Neural progenitor cell (in vitro differentiated cells): Measurements from ENCODE around the gene MELK. TPM values are rescaled to one million over a fixed set of nuclear protein-coding genes. Genes with fewer than 3 reads are reported as not detected.

Experiments used
- DNase-seq: peaks from one replicate; pipeline ENCODE4 v3.0.0-alpha.2; 2016; ENCODE audit warnings: low spot score
- H2AFZ ChIP-seq: fragments of 200-600 bp; sonication (generic); replicated peaks from 2 replicates; pipeline ENCODE4 v1.6.1; 2016; ENCODE audit warnings: antibody characterized with exemption
- H3F3A ChIP-seq: fragments of 200-600 bp; sonication (generic); 2 replicates; pipeline ENCODE4 v1.6.1; 2016; ENCODE audit warnings: antibody characterized with exemption, low read depth
- H3K27ac ChIP-seq: fragments of 200-600 bp; sonication (generic); 2 replicates; pipeline ENCODE4 v1.5.1; 2016; ENCODE audit warnings: mild to moderate bottlenecking
- H3K27me3 ChIP-seq: fragments of 200-600 bp; sonication (generic); 2 replicates; pipeline ENCODE4 v1.6.1; 2016; ENCODE audit warnings: mild to moderate bottlenecking, moderate library complexity
- H3K36me3 ChIP-seq: fragments of 200-600 bp; sonication (generic); 2 replicates; pipeline ENCODE4 v1.5.1; 2016
- H3K4me1 ChIP-seq: fragments of 200-600 bp; sonication (generic); 2 replicates; pipeline ENCODE4 v1.6.1; 2016; ENCODE audit warnings: mixed run types
- H3K4me2 ChIP-seq: fragments of 200-600 bp; sonication (generic); 2 replicates; pipeline ENCODE4 v1.6.1; 2016
- H3K4me3 ChIP-seq: fragments of 200-600 bp; sonication (generic); 2 replicates; pipeline ENCODE4 v1.5.1; 2016
- H3K79me2 ChIP-seq: fragments of 200-600 bp; sonication (generic); 2 replicates; pipeline ENCODE4 v1.6.1; 2016; ENCODE audit warnings: low read depth
- H3K9ac ChIP-seq: fragments of 200-600 bp; sonication (generic); 2 replicates; pipeline ENCODE4 v1.6.1; 2016
- H3K9me3 ChIP-seq: fragments of 200-600 bp; sonication (generic); 2 replicates; pipeline ENCODE4 v1.5.1; 2016; ENCODE audit warnings: low read depth
- H4K20me1 ChIP-seq: fragments of 200-600 bp; sonication (generic); 2 replicates; pipeline ENCODE4 v1.6.1; 2016; ENCODE audit warnings: low read depth
- H3K27ac Mint-ChIP-seq: 3 replicates; pipeline ENCODE4 v1.8.0; 2021; ENCODE audit warnings: mixed read lengths
- H3K27me3 Mint-ChIP-seq: 2 replicates; pipeline ENCODE4 v1.8.0; 2022; ENCODE audit warnings: low read depth, mild to moderate bottlenecking, inconsistent platforms, moderate library complexity, mixed read lengths; ENCODE audit not compliant: insufficient read depth
- H3K36me3 Mint-ChIP-seq: 3 replicates; pipeline ENCODE4 v1.8.0; 2021; ENCODE audit warnings: mixed read lengths
- H3K4me1 Mint-ChIP-seq: 3 replicates; pipeline ENCODE4 v1.8.0; 2021; ENCODE audit warnings: mixed read lengths
- H3K4me3 Mint-ChIP-seq: 3 replicates; pipeline ENCODE4 v1.8.0; 2021; ENCODE audit warnings: mild to moderate bottlenecking, moderate library complexity, mixed read lengths
- H3K9me3 Mint-ChIP-seq: 3 replicates; pipeline ENCODE4 v1.8.0; 2020; ENCODE audit warnings: mixed read lengths
- CTCF ChIP-seq: fragments of 200-600 bp; sonication (generic); IDR thresholded peaks from 2 replicates; pipeline ENCODE4 v1.5.1; 2017; ENCODE audit warnings: antibody characterized with exemption, mild to moderate bottlenecking
- EZH2 ChIP-seq: fragments of 200-600 bp; sonication (generic); IDR thresholded peaks from 2 replicates; pipeline ENCODE4 v1.6.1; 2017; ENCODE audit warnings: antibody characterized with exemption, mild to moderate bottlenecking, moderate library complexity
- EZH2phosphoT487 ChIP-seq: fragments of 200-600 bp; sonication (generic); IDR thresholded peaks from 2 replicates; pipeline ENCODE4 v1.6.1; 2017; ENCODE audit warnings: antibody characterized with exemption
- total RNA-seq: library from RNA; depleted of rRNA; stranded (reverse); fragments of >200 nt; gene quantifications from 2 replicates; pipeline ENCODE4 v1.2.3, GENCODE V29; 2015; ENCODE audit warnings: low replicate concordance

MELK gene
- total RNA-seq, 1 donor from 2014 or later, result 112 TPM

GRCh38 chr9:36691671-36692070 is 119.0 kb downstream of the MELK start:
- Mint-ChIP-seq H3K27me3 (peaks cover 2% of the 10 kb centered on the region), H3K9me3 (no peaks in the 10 kb centered on the region), H3K4me3 (no peak overlapping the region), H3K4me1 (no peaks in the 10 kb centered on the region), H3K27ac (no peak overlapping the region), H3K36me3 (no peaks in the 10 kb centered on the region)
- no peaks in the 10 kb centered on the region for H4K20me1 ChIP-seq
- H3K4me1 ChIP-seq, result no peaks in the 10 kb centered on the region
- H3K27me3 ChIP-seq, result no peaks in the 10 kb centered on the region
- no peak for DNase-seq
- no peak overlapping the region for H3K4me2 ChIP-seq
- no peaks in the 10 kb centered on the region for H3K9me3 ChIP-seq
- H3K36me3 ChIP-seq, result no peaks in the 10 kb centered on the region
- no peak overlapping the region for H3K4me3 ChIP-seq
- TF ChIP-seq CTCF (no peak), EZH2 (no peak), EZH2phosphoT487 (no peak)
- no peak overlapping the region for H3K27ac ChIP-seq
- no peak overlapping the region for H2AFZ ChIP-seq
- H3F3A ChIP-seq, result no peaks in the 10 kb centered on the region
- no peak overlapping the region for H3K9ac ChIP-seq
- no peaks in the 10 kb centered on the region for H3K79me2 ChIP-seq

- Histone ChIP-seq H3K4me1 (no peaks in the 10 kb centered on the region), H3K27me3 (no peaks in the 10 kb centered on the region), H3K4me3 (no peak overlapping the region), H3K79me2 (no peaks in the 10 kb centered on the region), H2AFZ (no peak overlapping the region), H3F3A (no peaks in the 10 kb centered on the region), H3K4me2 (no peak overlapping the region), H4K20me1 (no peaks in the 10 kb centered on the region), H3K36me3 (no peaks in the 10 kb centered on the region), H3K9me3 (no peaks in the 10 kb centered on the region), H3K9ac (no peak overlapping the region), H3K27ac (no peak overlapping the region)
- no peak for TF ChIP-seq CTCF
- TF ChIP-seq EZH2, result no peak
- TF ChIP-seq EZH2phosphoT487, result no peak
- Mint-ChIP-seq H3K27ac (no peak overlapping the region), H3K27me3 (peaks cover 3% of the 10 kb centered on the region), H3K36me3 (no peaks in the 10 kb centered on the region), H3K9me3 (peaks cover 20% of the 10 kb centered on the region), H3K4me3 (no peak overlapping the region), H3K4me1 (no peaks in the 10 kb centered on the region)
- no peak for DNase-seq
Observed at GRCh38 chr9:36698984-36699383, 126.3 kb downstream of the MELK start.

- no peak overlapping the region for H3K9ac ChIP-seq
- H3K36me3 Mint-ChIP-seq, result no peaks in the 10 kb centered on the region
- H4K20me1 ChIP-seq, result no peaks in the 10 kb centered on the region
- TF ChIP-seq EZH2 (no peak), EZH2phosphoT487 (no peak), CTCF (no peak)
- no peaks in the 10 kb centered on the region for H3F3A ChIP-seq
- no peaks in the 10 kb centered on the region for H3K4me1 Mint-ChIP-seq
- no peaks in the 10 kb centered on the region for H3K27me3 Mint-ChIP-seq
- no peak overlapping the region for H3K4me2 ChIP-seq
- peaks cover 6% of the 10 kb centered on the region for H3K9me3 Mint-ChIP-seq
- H2AFZ ChIP-seq, result no peak overlapping the region
- H3K4me3 Mint-ChIP-seq, result no peak overlapping the region
- H3K79me2 ChIP-seq, result no peaks in the 10 kb centered on the region
- H3K36me3 ChIP-seq, result no peaks in the 10 kb centered on the region
- H3K4me3 ChIP-seq, result no peak overlapping the region
- DNase-seq, result no peak
- H3K4me1 ChIP-seq, result no peaks in the 10 kb centered on the region
- H3K27me3 ChIP-seq, result no peaks in the 10 kb centered on the region
- H3K27ac ChIP-seq, result no peak overlapping the region
- no peak overlapping the region for H3K27ac Mint-ChIP-seq
- H3K9me3 ChIP-seq, result no peaks in the 10 kb centered on the region
Observed at GRCh38 chr9:36704148-36704547, 131.5 kb downstream of the MELK start.
